Activated CD4-positive, alpha-beta T cell treated with anti-CD3 and anti-CD28 coated beads, Interleukin-2, amount 10 ng/mL, durations not matched to agents 7 days and 5 days (primary cell): ENCODE results near the gene MGAT4D. TPM values are rescaled to one million over a fixed set of nuclear protein-coding genes. Genes with fewer than 3 reads are reported as not detected.
A peak's percentile ranks its signal among the peaks of the same experiment; 100 is the strongest.
"Not testable (repeated sequence)": the region's sequence is repeated elsewhere in the genome, so short reads cannot be mapped to it uniquely, and the experiment has no call there.

ENCODE experiments used
- CTCF ChIA-PET: fragments of 350-600 bp; sonication (Branson Sonifier 250); formaldehyde crosslinking; loops from one replicate; lab custom pipeline; 2021; ENCODE audit warnings: antibody characterized with exemption; lab: Charles Lee
- POLR2A ChIA-PET: fragments of 350-600 bp; sonication (Branson Sonifier 250); formaldehyde crosslinking; loops from one replicate; lab custom pipeline; 2021; ENCODE audit warnings: antibody characterized with exemption; lab: Charles Lee
- DNase-seq: peaks from one replicate; pipeline ENCODE4 v3.0.0-alpha.2; 2020
- H3K27ac Mint-ChIP-seq: one replicate; pipeline ENCODE4 v1.8.0; 2021; ENCODE audit warnings: mild to moderate bottlenecking, moderate library complexity, mixed read lengths
- H3K27me3 Mint-ChIP-seq: one replicate; pipeline ENCODE4 v1.8.0; 2021; ENCODE audit warnings: mixed read lengths
- H3K36me3 Mint-ChIP-seq: one replicate; pipeline ENCODE4 v1.8.0; 2021; ENCODE audit warnings: low read depth, mixed read lengths
- H3K4me1 Mint-ChIP-seq: one replicate; pipeline ENCODE4 v1.8.0; 2021; ENCODE audit warnings: mixed read lengths
- H3K4me3 Mint-ChIP-seq: one replicate; pipeline ENCODE4 v1.8.0; 2021; ENCODE audit warnings: mild to moderate bottlenecking, moderate library complexity, mixed read lengths
- H3K9me3 Mint-ChIP-seq: one replicate; pipeline ENCODE4 v1.8.0; 2021; ENCODE audit warnings: mixed read lengths
- total RNA-seq, 2 experiments: library from RNA; stranded (reverse); gene quantifications; one replicate each; pipeline ENCODE4 v1.2.3, GENCODE V29; 2021

Gene MGAT4D
- total RNA-seq, 2 experiments from 2014 or later = not detected

GRCh38 chr4:140472156-140472555 is 25.9 kb downstream of the MGAT4D start:
- ChIA-PET CTCF (no interaction called here), POLR2A (no interaction called here)
- H3K27me3 Mint-ChIP-seq = peaks cover 26% of the 10 kb centered on the region
- no peak for DNase-seq
- H3K4me3 Mint-ChIP-seq = no peak overlapping the region
- no peaks in the 10 kb centered on the region for H3K4me1 Mint-ChIP-seq
- H3K36me3 Mint-ChIP-seq = no peaks in the 10 kb centered on the region
- H3K9me3 Mint-ChIP-seq = no peaks in the 10 kb centered on the region
- no peak overlapping the region for H3K27ac Mint-ChIP-seq

GRCh38 chr4:140469791-140470733 is 28.0 kb downstream of the MGAT4D start:
- no peaks in the 10 kb centered on the region for H3K9me3 Mint-ChIP-seq
- CTCF ChIA-PET = no interaction called here

GRCh38 chr4:140466146-140466545 is 31.9 kb downstream of the MGAT4D start:
- ChIA-PET POLR2A (no interaction called here), CTCF (no interaction called here)
- Mint-ChIP-seq H3K4me3 (no peak overlapping the region), H3K4me1 (no peaks in the 10 kb centered on the region), H3K9me3 (no peaks in the 10 kb centered on the region), H3K27ac (no peak overlapping the region), H3K36me3 (no peaks in the 10 kb centered on the region), H3K27me3 (peaks cover 24% of the 10 kb centered on the region)
- no peak for DNase-seq

More at GRCh38 chr4:140469791-140470733, 28.0 kb downstream of the MGAT4D start:
- Mint-ChIP-seq H3K36me3 (no peaks in the 10 kb centered on the region), H3K27me3 (peaks cover 37% of the 10 kb centered on the region), H3K4me1 (no peaks in the 10 kb centered on the region), H3K4me3 (no peak overlapping the region), H3K27ac (no peak overlapping the region)
- DNase-seq = no peak
- POLR2A ChIA-PET = no interaction called here

GRCh38 chr4:140463614-140464013 is 34.5 kb downstream of the MGAT4D start:
- H3K4me1 Mint-ChIP-seq = no peaks in the 10 kb centered on the region
- ChIA-PET CTCF (no interaction called here), POLR2A (no interaction called here)
- peaks cover 18% of the 10 kb centered on the region for H3K27me3 Mint-ChIP-seq
- DNase-seq = no peak
- no peak overlapping the region for H3K4me3 Mint-ChIP-seq
- H3K27ac Mint-ChIP-seq = no peak overlapping the region
- no peaks in the 10 kb centered on the region for H3K9me3 Mint-ChIP-seq
- no peaks in the 10 kb centered on the region for H3K36me3 Mint-ChIP-seq

GRCh38 chr4:140463182-140463581 is 34.9 kb downstream of the MGAT4D start:
- ChIA-PET POLR2A (no interaction called here), CTCF (no interaction called here)
- Mint-ChIP-seq H3K36me3 (no peaks in the 10 kb centered on the region), H3K4me3 (no peak overlapping the region), H3K4me1 (no peaks in the 10 kb centered on the region), H3K9me3 (no peaks in the 10 kb centered on the region), H3K27me3 (peaks cover 18% of the 10 kb centered on the region), H3K27ac (no peak overlapping the region)
- DNase-seq = no peak

GRCh38 chr4:140450352-140450751 is 47.7 kb downstream of the MGAT4D start:
- peaks cover 42% of the 10 kb centered on the region for H3K27me3 Mint-ChIP-seq
- ChIA-PET CTCF (interaction anchor here (0.7 kb wide), 1 partner anchor 1372 kb away, joined by 3 read pairs; no protein-coding TSS in a partner anchor), POLR2A (no interaction called here)
- no peaks in the 10 kb centered on the region for H3K4me1 Mint-ChIP-seq
- no peak for DNase-seq
- no peaks in the 10 kb centered on the region for H3K36me3 Mint-ChIP-seq
- no peak overlapping the region for H3K4me3 Mint-ChIP-seq
- H3K27ac Mint-ChIP-seq = no peak overlapping the region
- H3K9me3 Mint-ChIP-seq = no peaks in the 10 kb centered on the region

GRCh38 chr4:140448830-140449229 is 49.3 kb downstream of the MGAT4D start:
- Mint-ChIP-seq H3K27ac (no peak overlapping the region), H3K4me3 (no peak overlapping the region), H3K9me3 (no peaks in the 10 kb centered on the region), H3K27me3 (peaks cover 38% of the 10 kb centered on the region), H3K4me1 (no peaks in the 10 kb centered on the region), H3K36me3 (no peaks in the 10 kb centered on the region)
- CTCF ChIA-PET = interaction anchor here (1.1 kb wide), 1 partner anchor 12 kb away, joined by 3 read pairs; no protein-coding TSS in a partner anchor
- POLR2A ChIA-PET = no interaction called here
- no peak for DNase-seq

GRCh38 chr4:140448162-140448561 is 49.9 kb downstream of the MGAT4D start:
- H3K36me3 Mint-ChIP-seq = no peaks in the 10 kb centered on the region
- no peak overlapping the region for H3K4me3 Mint-ChIP-seq
- peaks cover 35% of the 10 kb centered on the region for H3K27me3 Mint-ChIP-seq
- no peak overlapping the region for H3K27ac Mint-ChIP-seq
- ChIA-PET CTCF (no interaction called here), POLR2A (no interaction called here)
- DNase-seq = no peak
- H3K9me3 Mint-ChIP-seq = no peaks in the 10 kb centered on the region
- H3K4me1 Mint-ChIP-seq = no peaks in the 10 kb centered on the region

- H3K4me1 Mint-ChIP-seq, POLR2A ChIA-PET, H3K27ac Mint-ChIP-seq, H3K9me3 Mint-ChIP-seq, DNase-seq, H3K36me3 Mint-ChIP-seq, CTCF ChIA-PET, H3K4me3 Mint-ChIP-seq: not testable (repeated sequence)
- peaks cover 31% of the 10 kb centered on the region for H3K27me3 Mint-ChIP-seq
These were observed 53.7 kb downstream of the MGAT4D start for GRCh38 chr4:140444347-140444746.

- Mint-ChIP-seq H3K4me1 (no peaks in the 10 kb centered on the region), H3K36me3 (no peaks in the 10 kb centered on the region), H3K4me3 (no peak overlapping the region), H3K27me3 (peaks cover 8% of the 10 kb centered on the region), H3K9me3 (no peaks in the 10 kb centered on the region), H3K27ac (no peak overlapping the region)
- DNase-seq = no peak
- POLR2A ChIA-PET = no interaction called here
- CTCF ChIA-PET = no interaction called here
These were observed 58.4 kb downstream of the MGAT4D start for GRCh38 chr4:140439644-140440142.

- Mint-ChIP-seq H3K4me1 (peaks cover 10% of the 10 kb centered on the region), H3K4me3 (peak overlapping the region; percentile 70), H3K27ac (no peak overlapping the region), H3K36me3 (no peaks in the 10 kb centered on the region), H3K9me3 (no peaks in the 10 kb centered on the region), H3K27me3 (peaks cover 63% of the 10 kb centered on the region)
- ChIA-PET POLR2A (no interaction called here), CTCF (no interaction called here)
- no peak for DNase-seq
These were observed 70.1 kb downstream of the MGAT4D start for GRCh38 chr4:140427919-140428471.

- Mint-ChIP-seq H3K4me1 (peaks cover 10% of the 10 kb centered on the region), H3K27me3 (peaks cover 65% of the 10 kb centered on the region), H3K36me3 (no peaks in the 10 kb centered on the region), H3K27ac (no peak within 1 kb of the TSS), H3K9me3 (no peaks in the 10 kb centered on the region), H3K4me3 (peak within 1 kb of the TSS; percentile 70)
- peak; percentile 54 for DNase-seq
- ChIA-PET CTCF (interaction anchor here (0.6 to 0.8 kb wide), 2 partner anchors 32 to 54 kb away, joined by 3 to 4 read pairs; partner anchors contain the start of gene SCOC), POLR2A (no interaction called here)
These were observed 70.8 kb downstream of the MGAT4D start, which contains the start of gene CLGN for GRCh38 chr4:140427106-140427918. TSS of gene CLGN (minus strand) at chr4:140427648. CDS start at chr4:140413078, 14,570 bp downstream.
